Natural killer cell treated with Interleukin-12 subunit alpha and Interleukin-12 subunit beta and Interleukin-15 and Interleukin-18, amount 100 ng/mL, for 72 hours (primary cell): ENCODE data around the gene UPK2. TPM values are rescaled to one million over a fixed set of nuclear protein-coding genes. Genes with fewer than 3 reads are reported as not detected.

ENCODE experiments used
- ATAC-seq, 2 donors: fragments of 150-1000 bp; cut with Tn5 transposase in 1 of 2; sonication (Bioruptor Pico), chemical (Tn5 transposase) in 1 of 2; 2 replicates each; pipeline ENCODE4 v1.10.0; 2021
- DNase-seq: peaks from one replicate; pipeline ENCODE4 v3.0.0; 2022; ENCODE audit warnings: low spot score
- H3K27ac Mint-ChIP-seq, 2 donors: 1 replicate in 1 of 2; 2 replicates in 1 of 2; pipeline ENCODE4 v1.8.0; 2022; ENCODE audit warnings: mixed read lengths in 2 of 2, mild to moderate bottlenecking in 1 of 2, moderate library complexity in 1 of 2
- H3K27me3 Mint-ChIP-seq, 2 donors: 1 replicate in 1 of 2; 2 replicates in 1 of 2; pipeline ENCODE4 v1.8.0; 2022; ENCODE audit warnings: mixed read lengths in 2 of 2
- H3K36me3 Mint-ChIP-seq: one replicate; pipeline ENCODE4 v1.8.0; 2022; ENCODE audit warnings: mixed read lengths
- H3K4me1 Mint-ChIP-seq, 2 donors: 1 replicate in 1 of 2; 2 replicates in 1 of 2; pipeline ENCODE4 v1.8.0; 2022; ENCODE audit warnings: low read depth in 2 of 2, mixed read lengths in 2 of 2, mild to moderate bottlenecking in 1 of 2
- H3K4me3 Mint-ChIP-seq: one replicate; pipeline ENCODE4 v1.8.0; 2022; ENCODE audit warnings: mixed read lengths
- H3K9me3 Mint-ChIP-seq: 2 replicates; pipeline ENCODE4 v1.8.0; 2022; ENCODE audit warnings: mixed read lengths
- total RNA-seq, 2 donors: library from RNA; stranded (reverse); gene quantifications; one replicate each; pipeline ENCODE4 v1.2.3, GENCODE V29; 2022

The UPK2 gene
- total RNA-seq, 2 donors from 2014 or later = 0.64 to 1.1 TPM

DNA sequence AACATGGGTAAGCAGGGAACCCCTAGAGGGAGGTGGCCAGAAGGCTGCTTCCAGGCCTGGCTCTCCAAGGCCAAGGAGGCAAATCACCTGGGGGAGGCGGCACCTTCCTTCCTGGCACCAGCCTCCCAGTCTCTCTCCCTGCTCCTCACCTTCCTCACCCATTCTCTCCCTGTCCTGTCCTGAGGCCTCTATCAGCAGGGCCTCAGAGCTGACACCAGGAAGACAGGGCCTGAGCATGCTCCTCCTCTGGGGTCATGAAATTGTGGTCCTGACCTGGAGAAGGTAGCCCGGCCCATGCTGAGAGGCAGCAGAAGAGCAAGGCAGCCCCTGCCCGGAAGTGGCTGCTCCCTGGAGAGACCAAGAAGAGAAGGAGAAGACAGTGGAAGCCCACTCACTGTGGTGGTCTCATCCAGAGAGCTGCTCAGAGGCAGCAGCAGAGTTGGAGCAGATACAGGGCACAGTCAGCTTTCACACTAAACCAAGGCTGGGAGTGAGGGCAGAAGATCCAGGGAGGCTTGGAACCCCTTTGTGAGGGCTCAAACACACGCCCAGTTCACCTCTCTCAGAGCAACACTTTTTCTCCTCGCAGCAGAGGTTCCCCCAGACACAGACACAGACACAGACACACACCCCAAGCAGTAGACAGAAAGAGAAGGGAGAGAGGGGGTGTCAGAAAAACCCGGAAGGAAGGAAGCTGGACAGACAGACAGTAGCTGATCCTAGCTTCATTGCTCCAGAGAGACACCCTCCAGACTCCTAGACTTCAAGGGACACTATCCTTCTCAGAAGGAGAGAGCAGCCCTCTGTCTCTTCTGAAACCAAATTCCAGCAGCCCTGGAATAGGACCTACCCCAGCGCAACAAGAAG is 32.1 kb upstream of the UPK2 start:
- ATAC-seq = no peak
- H3K4me3 Mint-ChIP-seq = peak overlapping the region; percentile 95
- no peaks in the 10 kb centered on the region for H3K9me3 Mint-ChIP-seq
- DNase-seq = no peak
- H3K36me3 Mint-ChIP-seq = no peaks in the 10 kb centered on the region
- peaks cover 64 to 67% of the 10 kb centered on the region in 2 donors for H3K4me1 Mint-ChIP-seq
- no peaks in the 10 kb centered on the region for H3K27me3 Mint-ChIP-seq
- peak overlapping the region; percentile 86 to 96 for H3K27ac Mint-ChIP-seq

DNA sequence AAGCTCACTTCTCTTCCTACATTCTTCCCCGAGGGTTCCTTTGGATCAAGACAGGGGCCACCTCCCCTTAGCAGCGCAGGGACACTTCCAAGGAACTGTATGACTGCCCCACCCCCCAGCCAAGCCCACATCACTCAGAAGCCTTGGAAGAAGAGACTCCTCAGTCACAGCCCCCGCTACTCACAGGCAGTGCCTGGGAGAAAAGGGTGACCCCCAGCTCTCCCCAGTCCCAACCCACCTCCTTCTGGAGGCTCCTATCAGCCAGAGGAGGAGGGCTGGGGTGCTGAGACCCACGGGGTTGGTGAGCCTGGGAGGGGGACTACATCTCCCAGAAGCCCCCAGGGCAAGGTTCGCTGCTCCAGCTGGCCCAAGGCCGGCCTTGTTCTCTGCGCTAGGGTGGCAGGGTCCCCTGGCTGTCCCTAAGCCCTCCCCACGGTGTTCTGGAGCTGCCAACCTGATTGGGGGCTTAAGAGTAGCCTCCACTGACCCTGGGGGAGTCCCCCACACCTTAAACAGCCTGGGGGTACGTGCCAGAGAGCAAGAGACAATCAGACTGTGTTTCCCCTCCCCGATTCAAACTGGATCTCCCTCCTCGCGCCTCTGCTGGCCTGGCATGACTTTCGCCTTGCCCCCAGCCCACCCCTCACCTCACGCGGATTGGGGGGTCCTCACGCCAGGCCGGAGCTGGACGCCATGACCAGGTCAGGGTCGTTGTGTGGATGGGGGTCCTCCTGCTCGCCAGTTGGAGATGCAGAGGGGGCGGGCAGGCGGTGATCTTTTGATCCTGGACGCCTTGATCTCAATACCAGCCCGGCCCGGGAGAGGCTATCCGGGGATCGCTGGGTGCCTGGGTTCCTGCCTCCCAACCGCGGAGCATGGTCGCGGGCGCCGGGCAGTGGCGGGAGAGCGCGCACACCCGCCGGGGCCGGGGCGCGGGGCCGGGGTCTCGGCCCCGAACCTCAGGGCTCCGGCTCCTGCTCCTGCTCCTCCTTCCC is 31.2 kb upstream of the UPK2 start:
- no peak for ATAC-seq
- no peak for DNase-seq
- Mint-ChIP-seq H3K4me1 (peaks cover 59% of the 10 kb centered on the region in 2 donors), H3K9me3 (no peaks in the 10 kb centered on the region), H3K27ac (peak overlapping the region; percentile 86 to 96), H3K4me3 (peak overlapping the region; percentile 95), H3K36me3 (no peaks in the 10 kb centered on the region), H3K27me3 (no peaks in the 10 kb centered on the region)

DNA sequence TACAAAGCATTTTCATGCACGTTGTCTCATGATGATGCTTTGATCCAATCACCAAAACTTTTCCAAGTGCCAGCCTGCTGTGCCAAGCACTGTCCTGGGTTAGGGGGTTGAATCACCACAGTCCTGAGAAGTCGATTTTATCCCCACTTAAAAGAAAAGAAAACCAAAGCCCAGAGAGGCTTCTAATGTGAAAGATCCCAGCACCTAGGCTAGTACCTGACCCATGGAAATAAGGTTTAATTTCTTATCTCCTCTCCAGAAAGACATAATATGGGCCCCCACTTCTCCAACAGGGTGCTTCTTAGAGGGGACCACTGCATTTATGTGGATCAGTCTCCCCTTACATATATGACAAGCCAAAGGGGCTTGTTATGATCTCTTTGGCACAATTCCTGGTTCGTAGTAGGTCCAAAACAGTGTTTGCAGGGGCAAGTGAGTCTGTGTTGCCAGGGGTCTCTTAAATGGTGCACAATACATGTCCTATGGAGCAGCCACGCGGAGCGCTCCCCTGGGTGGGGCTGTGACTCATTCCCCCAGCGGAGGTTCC is 28.5 kb upstream of the UPK2 start:
- Mint-ChIP-seq H3K36me3 (no peaks in the 10 kb centered on the region), H3K27me3 (no peaks in the 10 kb centered on the region), H3K4me3 (peak overlapping the region; percentile 95), H3K9me3 (no peaks in the 10 kb centered on the region), H3K27ac (peak overlapping the region; percentile 86 to 89), H3K4me1 (peaks cover 56% of the 10 kb centered on the region in 2 donors)
- DNase-seq (no peak), ATAC-seq (no peak)

GRCh38 chr11:118928101-118928869 is 27.8 kb upstream of the UPK2 start:
- Mint-ChIP-seq H3K9me3 (no peaks in the 10 kb centered on the region), H3K36me3 (no peaks in the 10 kb centered on the region), H3K4me3 (peak overlapping the region; percentile 95), H3K27ac (peak overlapping the region; percentile 86 to 89), H3K4me1 (peaks cover 50 to 52% of the 10 kb centered on the region in 2 donors), H3K27me3 (no peaks in the 10 kb centered on the region)
- DNase-seq (peak; percentile 91), ATAC-seq (peak; percentile 72 to 82)

GRCh38 chr11:118928870-118929500 is 27.1 kb upstream of the UPK2 start:
- H3K4me3 Mint-ChIP-seq = peak overlapping the region; percentile 95
- H3K36me3 Mint-ChIP-seq = no peaks in the 10 kb centered on the region
- peak overlapping the region; percentile 86 to 89 for H3K27ac Mint-ChIP-seq
- ATAC-seq = peak; percentile 3 to 25
- H3K4me1 Mint-ChIP-seq = peaks cover 43 to 45% of the 10 kb centered on the region in 2 donors
- no peak for DNase-seq
- H3K27me3 Mint-ChIP-seq = no peaks in the 10 kb centered on the region
- no peaks in the 10 kb centered on the region for H3K9me3 Mint-ChIP-seq

DNA sequence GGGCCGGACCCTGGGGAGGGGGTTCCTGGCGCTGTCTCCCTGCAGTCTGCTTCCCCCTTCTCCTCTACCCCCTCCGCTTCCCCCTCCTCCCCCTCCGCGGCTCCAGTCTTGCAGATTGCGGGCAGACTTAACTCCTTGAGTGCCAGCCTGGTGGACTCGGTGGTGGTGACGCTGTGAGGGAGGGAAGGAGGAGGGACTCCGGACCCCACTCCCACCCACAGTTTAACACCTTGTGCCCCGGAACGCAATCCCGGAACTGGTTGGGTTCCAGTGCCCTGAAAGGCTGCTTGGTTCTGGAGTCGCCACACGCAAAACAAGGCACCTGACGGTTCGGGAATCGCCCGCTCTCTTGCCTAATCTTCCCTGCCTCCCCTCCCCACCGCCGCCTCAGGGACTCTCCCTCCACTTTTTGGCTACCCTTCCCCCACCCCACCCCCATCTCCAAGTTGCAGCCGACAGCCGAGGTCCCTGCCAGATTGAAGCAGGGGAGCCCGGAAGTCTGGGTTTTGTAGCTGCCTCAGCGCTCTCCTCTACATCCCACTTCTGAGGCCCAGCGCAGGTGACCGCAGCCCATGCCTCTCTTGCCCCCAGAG is 26.5 kb upstream of the UPK2 start:
- DNase-seq = no peak
- Mint-ChIP-seq H3K9me3 (no peaks in the 10 kb centered on the region), H3K27ac (peak overlapping the region; percentile 67 to 89), H3K4me1 (peaks cover 38% of the 10 kb centered on the region in 2 donors), H3K36me3 (no peaks in the 10 kb centered on the region), H3K27me3 (no peaks in the 10 kb centered on the region), H3K4me3 (peak overlapping the region; percentile 77)
- peak; percentile 21 to 52 for ATAC-seq

DNA sequence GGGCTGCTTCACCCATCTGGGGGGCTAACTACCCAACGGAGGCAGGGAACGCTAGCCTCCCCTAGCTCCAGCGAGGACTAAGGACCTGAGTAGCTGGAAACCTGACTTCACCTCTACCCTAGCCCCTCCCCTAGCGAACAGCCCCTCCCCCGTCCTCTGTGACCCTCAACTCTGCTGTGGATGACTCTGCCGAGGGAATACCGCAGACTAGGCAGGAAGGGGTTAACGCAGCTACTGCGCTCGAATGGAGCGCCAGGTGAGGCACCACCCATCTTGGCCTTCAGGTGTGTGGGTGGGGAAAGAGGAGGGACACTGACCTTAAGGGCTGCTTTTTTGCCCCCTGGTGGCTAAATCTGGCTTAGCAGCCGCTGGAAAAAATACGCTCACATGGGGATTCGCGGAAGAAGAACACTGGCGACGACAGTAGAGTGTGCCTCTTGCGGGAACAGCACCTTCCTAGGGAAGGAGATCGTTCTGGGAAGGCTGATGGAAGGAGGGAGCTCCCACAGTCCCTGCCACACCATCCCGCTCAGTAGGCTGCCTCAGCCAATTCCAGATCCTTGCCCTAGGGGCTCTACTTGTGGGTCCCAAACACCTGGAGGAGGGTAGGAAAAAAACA is 25.9 kb upstream of the UPK2 start:
- Mint-ChIP-seq H3K4me3 (peak overlapping the region; percentile 77), H3K9me3 (no peaks in the 10 kb centered on the region), H3K36me3 (no peaks in the 10 kb centered on the region), H3K27me3 (no peaks in the 10 kb centered on the region), H3K27ac (peak overlapping the region; percentile 67 to 89), H3K4me1 (peaks cover 38% of the 10 kb centered on the region in 2 donors)
- ATAC-seq (peak; percentile 7 to 34), DNase-seq (peak; percentile 80)

GRCh38 chr11:118931571-118931970 is 24.5 kb upstream of the UPK2 start:
- DNase-seq (no peak), ATAC-seq (no peak)
- Mint-ChIP-seq H3K4me1 (peaks cover 31 to 33% of the 10 kb centered on the region in 2 donors), H3K9me3 (no peaks in the 10 kb centered on the region), H3K4me3 (no peak overlapping the region), H3K27me3 (no peaks in the 10 kb centered on the region), H3K27ac (no peak overlapping the region), H3K36me3 (no peaks in the 10 kb centered on the region)

DNA sequence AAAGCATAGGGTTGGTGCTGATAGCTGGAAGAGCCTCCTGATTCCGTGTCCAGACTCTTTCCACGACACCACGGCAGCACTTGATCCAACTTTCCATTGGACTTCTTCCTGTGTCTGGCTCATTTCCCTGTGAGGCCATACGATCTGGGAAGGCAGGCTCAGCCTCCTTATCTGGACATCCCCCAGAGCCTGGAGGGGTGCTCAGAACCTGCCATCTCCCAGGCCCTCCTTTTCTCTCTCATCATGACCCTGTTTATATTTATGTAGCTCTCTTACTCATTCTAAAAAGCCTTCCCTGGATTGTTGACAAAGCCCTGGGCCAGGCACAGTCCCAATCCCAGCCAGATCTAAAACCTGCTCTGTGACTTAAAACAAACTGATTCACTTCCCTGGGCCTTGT is 22.6 kb upstream of the UPK2 start:
- no peaks in the 10 kb centered on the region for H3K9me3 Mint-ChIP-seq
- no peaks in the 10 kb centered on the region for H3K36me3 Mint-ChIP-seq
- no peak overlapping the region for H3K27ac Mint-ChIP-seq
- DNase-seq = no peak
- no peak for ATAC-seq
- no peak overlapping the region for H3K4me3 Mint-ChIP-seq
- peaks cover 13 to 17% of the 10 kb centered on the region in 2 donors for H3K4me1 Mint-ChIP-seq
- H3K27me3 Mint-ChIP-seq = peaks cover 3 to 11% of the 10 kb centered on the region in 2 donors

GRCh38 chr11:118935376-118935775 is 20.7 kb upstream of the UPK2 start:
- ATAC-seq (no peak), DNase-seq (no peak)
- Mint-ChIP-seq H3K9me3 (no peaks in the 10 kb centered on the region), H3K4me1 (peaks cover 13 to 19% of the 10 kb centered on the region in 2 donors), H3K36me3 (no peaks in the 10 kb centered on the region), H3K4me3 (no peak overlapping the region), H3K27ac (no peak overlapping the region), H3K27me3 (peaks cover 11 to 15% of the 10 kb centered on the region in 2 donors)

GRCh38 chr11:118938491-118939403 is 17.4 kb upstream of the UPK2 start:
- DNase-seq = no peak
- H3K4me3 Mint-ChIP-seq = no peak overlapping the region
- peaks cover 15 to 19% of the 10 kb centered on the region in 2 donors for H3K27me3 Mint-ChIP-seq
- no peak for ATAC-seq
- no peaks in the 10 kb centered on the region for H3K9me3 Mint-ChIP-seq
- H3K36me3 Mint-ChIP-seq = no peaks in the 10 kb centered on the region
- H3K27ac Mint-ChIP-seq = no peak overlapping the region
- peaks cover 4 to 11% of the 10 kb centered on the region in 2 donors for H3K4me1 Mint-ChIP-seq
